Colonic mucosa (tissue), 4 donors: ENCODE results near the gene OTOP3. TPM values are rescaled to one million over a fixed set of nuclear protein-coding genes. Genes with fewer than 3 reads are reported as not detected.

Experiments used
- DNase-seq: peaks from one replicate; pipeline ENCODE4 v3.0.0-alpha.2; 2020
- H3K27ac ChIP-seq: fragments of 200-600 bp; one replicate; pipeline ENCODE4 v1.8.0; 2021
- H3K27me3 ChIP-seq: fragments of 200-600 bp; one replicate; pipeline ENCODE4 v1.8.0; 2021
- H3K36me3 ChIP-seq: fragments of 200-600 bp; one replicate; pipeline ENCODE4 v1.8.0; 2021
- H3K4me1 ChIP-seq: fragments of 200-600 bp; one replicate; pipeline ENCODE4 v1.8.0; 2021; ENCODE audit warnings: mild to moderate bottlenecking
- H3K4me3 ChIP-seq: fragments of 200-600 bp; one replicate; pipeline ENCODE4 v1.8.0; 2021
- H3K9ac ChIP-seq, 2 donors: one replicate each; pipeline ENCODE4 v1.7.0; 2013; ENCODE audit warnings: control low read depth in 2 of 2, low read depth in 2 of 2, low read length in 2 of 2
- H3K9me3 ChIP-seq: fragments of 200-600 bp; one replicate; pipeline ENCODE4 v1.8.0; 2021
- CTCF ChIP-seq: fragments of 200-600 bp; IDR thresholded peaks from one replicate; pipeline ENCODE4 v1.8.0; 2022; ENCODE audit warnings: antibody characterized with exemption, mild to moderate bottlenecking
- intact Hi-C: fragments of 100-400 bp; cut with DNase I; formaldehyde crosslinking; loops from one replicate; pipeline ENCODE4 v1.14.1; 2022
- total RNA-seq, 2 donors: library from RNA; stranded (reverse); fragmentation: NEBNext Ultra II Directional in 1 of 2; extraction: Animal tissue kit (Norgen Biotek cat#: 25700) in 1 of 2; gene quantifications; one replicate each; pipeline ENCODE4 v1.2.1, GENCODE V29; 2021
- donor health status: healthy.
- donor health status: DM: no; HTN: no; CAD: no.
- donor health status: DM: no; HTN: no; CAD: no.

OTOP3 gene
- total RNA-seq, 2 donors from 2014 or later, result 0.40 TPM; not detected in 1

DNA sequence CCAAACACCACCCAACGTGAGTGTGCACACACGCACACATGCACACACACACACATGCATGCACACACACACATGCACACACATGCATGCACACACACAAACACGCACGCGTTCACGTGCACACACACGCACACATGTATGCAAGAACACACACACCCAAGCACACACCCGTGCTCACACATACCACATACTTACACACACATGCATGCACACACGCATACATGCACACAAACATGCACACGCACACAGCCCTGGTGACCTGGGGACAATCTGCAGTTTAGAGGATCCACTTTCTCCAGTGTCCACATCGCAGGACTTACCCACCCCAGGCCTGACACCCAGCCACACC, 18.9 kb upstream of the OTOP3 start:
- TF ChIP-seq CTCF, result no peak
- intact Hi-C loops, result no loop called here
- Histone ChIP-seq H3K9me3 (no peaks in the 10 kb centered on the region), H3K36me3 (no peaks in the 10 kb centered on the region), H3K4me3 (no peak overlapping the region), H3K27ac (no peak overlapping the region), H3K9ac (no peak overlapping the region), H3K4me1 (no peaks in the 10 kb centered on the region), H3K27me3 (peaks cover 25% of the 10 kb centered on the region)
- no peak for DNase-seq

GRCh38 chr17:74917430-74917829, 18.3 kb upstream of the OTOP3 start:
- no peak overlapping the region for H3K9ac ChIP-seq
- no peaks in the 10 kb centered on the region for H3K36me3 ChIP-seq
- TF ChIP-seq CTCF, result no peak
- no peak for DNase-seq
- no peak overlapping the region for H3K27ac ChIP-seq
- H3K9me3 ChIP-seq, result no peaks in the 10 kb centered on the region
- no peak overlapping the region for H3K4me3 ChIP-seq
- H3K4me1 ChIP-seq, result no peaks in the 10 kb centered on the region
- intact Hi-C loops, result no loop called here
- peaks cover 31% of the 10 kb centered on the region for H3K27me3 ChIP-seq

GRCh38 chr17:74918906-74919305, 16.8 kb upstream of the OTOP3 start:
- no peak for TF ChIP-seq CTCF
- no peak for DNase-seq
- H3K27ac ChIP-seq, result no peak overlapping the region
- no peaks in the 10 kb centered on the region for H3K9me3 ChIP-seq
- H3K9ac ChIP-seq, result no peak overlapping the region
- H3K27me3 ChIP-seq, result peaks cover 45% of the 10 kb centered on the region
- intact Hi-C loops, result no loop called here
- no peak overlapping the region for H3K4me3 ChIP-seq
- H3K36me3 ChIP-seq, result no peaks in the 10 kb centered on the region
- peaks cover 10% of the 10 kb centered on the region for H3K4me1 ChIP-seq

GRCh38 chr17:74919440-74920305, 16.0 kb upstream of the OTOP3 start:
- Histone ChIP-seq H3K4me1 (peaks cover 12% of the 10 kb centered on the region), H3K4me3 (no peak overlapping the region), H3K9me3 (no peaks in the 10 kb centered on the region), H3K9ac (no peak overlapping the region), H3K27ac (no peak overlapping the region), H3K27me3 (peaks cover 53% of the 10 kb centered on the region), H3K36me3 (no peaks in the 10 kb centered on the region)
- no peak for DNase-seq
- intact Hi-C loops, result no loop called here
- TF ChIP-seq CTCF, result no peak

DNA sequence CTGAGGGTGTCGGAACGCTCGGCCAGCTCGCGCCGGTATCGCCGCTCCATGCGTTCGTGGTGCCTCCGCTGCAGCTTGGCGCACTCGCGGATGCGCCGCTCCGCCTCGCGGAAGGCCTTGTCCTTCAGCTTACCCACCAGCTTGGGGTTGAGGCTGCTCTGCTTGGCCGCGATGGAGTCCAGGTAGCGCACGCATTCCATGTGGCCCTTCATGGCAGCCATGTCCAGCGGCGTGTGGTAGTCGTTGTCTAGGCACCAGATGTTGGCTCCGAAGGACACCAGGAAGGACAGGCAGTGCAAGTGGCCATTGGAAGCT, 15.4 kb upstream of the OTOP3 start:
- Histone ChIP-seq H3K36me3 (no peaks in the 10 kb centered on the region), H3K4me3 (no peak overlapping the region), H3K27ac (no peak overlapping the region), H3K27me3 (peaks cover 57% of the 10 kb centered on the region), H3K4me1 (peaks cover 12% of the 10 kb centered on the region), H3K9me3 (no peaks in the 10 kb centered on the region), H3K9ac (no peak overlapping the region)
- no peak for DNase-seq
- TF ChIP-seq CTCF, result no peak
- intact Hi-C loops, result no loop called here
